Liver (tissue), 9 donors: Measurements from ENCODE around the gene SCD5. TPM values are rescaled to one million over a fixed set of nuclear protein-coding genes. Genes with fewer than 3 reads are reported as not detected.

Experiments used
- DNase-seq: peaks from one replicate; pipeline ENCODE4 v3.0.0-alpha.2; 2017; ENCODE audit warnings: low spot score
- H3K27ac ChIP-seq, 2 donors: one replicate each; pipeline ENCODE4 v1.7.0; 2013; ENCODE audit warnings: inconsistent platforms in 2 of 2, low read length in 2 of 2, control low read depth in 1 of 2, low read depth in 1 of 2, mild to moderate bottlenecking in 1 of 2
- H3K27me3 ChIP-seq, 4 donors: one replicate each; pipeline versions ENCODE4 v1.6.1 to v1.7.0; 2013; ENCODE audit warnings: low read length in 3 of 4, inconsistent platforms in 1 of 4, mild to moderate bottlenecking in 1 of 4, moderate library complexity in 1 of 4; ENCODE audit not compliant: control insufficient read depth in 4 of 4, insufficient read depth in 4 of 4
- H3K36me3 ChIP-seq, 4 donors: one replicate each; pipeline versions ENCODE4 v1.6.1 to v1.7.0; 2013; ENCODE audit warnings: low read length in 3 of 4, mild to moderate bottlenecking in 3 of 4, low read depth in 1 of 4, moderate library complexity in 1 of 4; ENCODE audit not compliant: control insufficient read depth in 4 of 4, insufficient read depth in 3 of 4
- H3K4me1 ChIP-seq, 4 donors: one replicate each; pipeline versions ENCODE4 v1.6.1 to v1.7.0; 2013; ENCODE audit warnings: low read length in 3 of 4, mild to moderate bottlenecking in 3 of 4, moderate library complexity in 1 of 4; ENCODE audit not compliant: control insufficient read depth in 4 of 4, insufficient read depth in 4 of 4
- H3K4me3 ChIP-seq, 3 donors: one replicate each; pipeline versions ENCODE4 v1.6.1 to v1.7.0; 2013; ENCODE audit warnings: low read length in 3 of 3, control low read depth in 1 of 3, low read depth in 1 of 3, mild to moderate bottlenecking in 1 of 3
- H3K9ac ChIP-seq, 2 donors: one replicate each; pipeline ENCODE4 v1.7.0; 2013; ENCODE audit warnings: low read length in 2 of 2, mild to moderate bottlenecking in 2 of 2, moderate library complexity in 2 of 2, control low read depth in 1 of 2, low read depth in 1 of 2
- H3K9me3 ChIP-seq, 4 donors: one replicate each; pipeline versions ENCODE4 v1.6.1 to v1.7.0; 2013; ENCODE audit warnings: low read length in 3 of 4; ENCODE audit not compliant: control insufficient read depth in 4 of 4
- EGR1 ChIP-seq, 2 donors: IDR thresholded peaks; 2 replicates each; pipeline ENCODE4 v1.6.1; 2016 to 2018; ENCODE audit warnings: antibody characterized with exemption in 2 of 2, low read depth in 2 of 2
- FOXA1 ChIP-seq: IDR thresholded peaks from 2 replicates; pipeline ENCODE4 v1.6.1; 2016; ENCODE audit warnings: antibody characterized with exemption
- FOXA2 ChIP-seq: IDR thresholded peaks from 2 replicates; pipeline ENCODE4 v1.6.1; 2016; ENCODE audit warnings: antibody characterized with exemption
- GABPA ChIP-seq, 2 donors: IDR thresholded peaks in 1 of 2; conservative IDR thresholded peaks in 1 of 2; 2 replicates each; pipeline ENCODE4 v1.6.1; 2016; ENCODE audit warnings: antibody characterized with exemption in 2 of 2, mild to moderate bottlenecking in 1 of 2, moderate library complexity in 1 of 2
- HNF4A ChIP-seq, 2 donors: conservative IDR thresholded peaks; 2 replicates each; pipeline ENCODE4 v1.6.1; 2016; ENCODE audit warnings: antibody characterized with exemption in 2 of 2, mild to moderate bottlenecking in 2 of 2
- JUND ChIP-seq, 2 donors: IDR thresholded peaks; 2 replicates each; pipeline ENCODE4 v1.6.1; 2016; ENCODE audit warnings: antibody characterized with exemption in 2 of 2
- MAX ChIP-seq: IDR thresholded peaks from 2 replicates; pipeline ENCODE4 v1.6.1; 2016; ENCODE audit warnings: antibody characterized with exemption
- NR2F2 ChIP-seq: IDR thresholded peaks from 2 replicates; pipeline ENCODE4 v1.6.1; 2016; ENCODE audit warnings: antibody characterized with exemption
- RAD21 ChIP-seq, 2 donors: IDR thresholded peaks; 2 replicates each; pipeline ENCODE4 v1.6.1; 2016; ENCODE audit warnings: antibody characterized with exemption in 2 of 2, mild to moderate bottlenecking in 2 of 2
- REST ChIP-seq: IDR thresholded peaks from 2 replicates; pipeline ENCODE4 v1.6.1; 2016; ENCODE audit warnings: antibody characterized with exemption, mild to moderate bottlenecking
- RXRA ChIP-seq, 2 donors: IDR thresholded peaks; 2 replicates each; pipeline ENCODE4 v1.6.1; 2017 to 2018; ENCODE audit warnings: antibody characterized with exemption in 2 of 2, mild to moderate bottlenecking in 1 of 2
- SP1 ChIP-seq: IDR thresholded peaks from 2 replicates; pipeline ENCODE4 v1.6.1; 2018; ENCODE audit warnings: antibody characterized with exemption, mild to moderate bottlenecking
- TAF1 ChIP-seq: conservative IDR thresholded peaks from 2 replicates; pipeline ENCODE4 v1.6.1; 2016; ENCODE audit warnings: antibody characterized with exemption, mild to moderate bottlenecking
- YY1 ChIP-seq: IDR thresholded peaks from 2 replicates; pipeline ENCODE4 v1.6.1; 2016; ENCODE audit warnings: antibody characterized with exemption, mild to moderate bottlenecking
- ZBTB33 ChIP-seq: IDR thresholded peaks from 2 replicates; pipeline ENCODE4 v1.6.1; 2016; ENCODE audit warnings: antibody characterized with exemption
- WGBS: extraction: QIAGEN DNeasy Blood & Tissue Kit; methylation state at CpG from one replicate; pipeline ENCODE4 v1.1.7; 2013; 5-methylcytosine and 5-hydroxymethylcytosine counted together
- polyA plus RNA-seq, 2 donors: library from polyadenylated mRNA; stranded (reverse) in 1 of 2; unstranded in 1 of 2; fragments of 200-250 nt in 1 of 2; fragments of >200 nt in 1 of 2; fragmentation: Nextera tagmentation in 1 of 2; extraction: Ambion mirVana in 1 of 2; gene quantifications; one replicate each; pipeline versions ENCODE4 v1.2.1 to v1.2.3, GENCODE V29; 2013 to 2015
- total RNA-seq, 2 donors: library from RNA; depleted of rRNA; stranded (reverse); fragments of >200 nt; gene quantifications; one replicate each; pipeline ENCODE4 v1.2.3, GENCODE V29; 2014
- TF ChIP-seq, protein P1 (sequence below): fragments of 150-350 bp; IDR thresholded peaks from 2 replicates; pipeline ENCODE4 v1.5.1; 2017; ENCODE audit warnings: improper control_type of control experiment, low read depth, low read length; ENCODE audit not compliant: missing input control
- TF ChIP-seq, protein P2 (sequence below): IDR thresholded peaks from 2 replicates; pipeline ENCODE4 v1.6.1; 2016; ENCODE audit warnings: antibody characterized with exemption
- donor health status: healthy.
- donor health status: healthy.
- donor health status: healthy.
- donor health status: healthy.
- donor health status: healthy.

Gene SCD5
- total and polyA plus RNA-seq, 4 donors: 0.14 to 1.9 (median 0.57) TPM

- WGBS: 73% methylated on average over 1 of the region's 1 CpG
- no peaks in the 10 kb centered on the region for H3K36me3 ChIP-seq
Observed at GRCh38 chr4:82681754-82682153, 116.8 kb downstream of the SCD5 start.

GRCh38 chr4:82680834-82681233 lies 117.8 kb downstream of the SCD5 start:
- H3K27ac ChIP-seq: no peak overlapping the region
- H3K4me1 ChIP-seq: no peaks in the 10 kb centered on the region
- no peak overlapping the region for H3K4me3 ChIP-seq
- no peaks in the 10 kb centered on the region for H3K27me3 ChIP-seq
- no peak for DNase-seq
- WGBS: 60% methylated on average over 9 of the region's 9 CpGs
- H3K9ac ChIP-seq: no peak overlapping the region
- peak; percentile 30 to 57 for TF ChIP-seq RXRA (IDR thresholded peaks at IDR 0.05)
- no peak for TF ChIP-seq HNF4A (conservative IDR thresholded peaks at IDR 0.05)
- no peaks in the 10 kb centered on the region for H3K36me3 ChIP-seq
- H3K9me3 ChIP-seq: no peaks in the 10 kb centered on the region

More at GRCh38 chr4:82681754-82682153, 116.8 kb downstream of the SCD5 start:
- Histone ChIP-seq H3K27ac (no peak overlapping the region), H3K9me3 (no peaks in the 10 kb centered on the region), H3K4me3 (no peak overlapping the region), H3K9ac (no peak overlapping the region), H3K4me1 (no peaks in the 10 kb centered on the region), H3K27me3 (no peaks in the 10 kb centered on the region)
- no peak for DNase-seq
- TF ChIP-seq SP1 (no peak), GABPA (IDR thresholded peaks at IDR 0.05 in 1 of 2, conservative IDR thresholded peaks at IDR 0.05 in 1 of 2) (no peak), FOXA2 (no peak)

DNA sequence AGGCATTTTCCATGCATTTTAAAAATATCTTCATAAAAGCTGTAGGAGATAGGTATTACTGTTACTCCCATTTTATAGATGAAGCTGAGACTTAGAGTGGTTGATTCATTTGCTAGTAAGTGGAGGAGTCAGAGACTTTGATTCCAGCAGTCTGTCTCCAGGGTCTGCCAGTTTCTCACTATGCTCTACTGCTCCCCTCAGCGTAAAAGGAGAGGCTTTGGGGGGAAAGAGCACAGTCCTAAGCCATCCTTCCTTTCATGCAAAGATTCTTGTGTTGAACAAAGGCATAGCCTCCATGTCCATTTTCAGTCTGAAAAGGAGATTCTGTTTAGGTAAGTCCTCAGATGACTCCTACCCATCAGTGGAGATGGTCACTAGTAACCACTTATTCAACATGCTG lies 119.1 kb downstream of the SCD5 start:
- no peaks in the 10 kb centered on the region for H3K4me1 ChIP-seq
- no peak for DNase-seq
- no peak overlapping the region for H3K27ac ChIP-seq
- H3K27me3 ChIP-seq: no peaks in the 10 kb centered on the region
- no peak for TF ChIP-seq TAF1
- TF ChIP-seq FOXA2: no peak
- no peak for TF ChIP-seq REST
- TF ChIP-seq, protein P1, sequence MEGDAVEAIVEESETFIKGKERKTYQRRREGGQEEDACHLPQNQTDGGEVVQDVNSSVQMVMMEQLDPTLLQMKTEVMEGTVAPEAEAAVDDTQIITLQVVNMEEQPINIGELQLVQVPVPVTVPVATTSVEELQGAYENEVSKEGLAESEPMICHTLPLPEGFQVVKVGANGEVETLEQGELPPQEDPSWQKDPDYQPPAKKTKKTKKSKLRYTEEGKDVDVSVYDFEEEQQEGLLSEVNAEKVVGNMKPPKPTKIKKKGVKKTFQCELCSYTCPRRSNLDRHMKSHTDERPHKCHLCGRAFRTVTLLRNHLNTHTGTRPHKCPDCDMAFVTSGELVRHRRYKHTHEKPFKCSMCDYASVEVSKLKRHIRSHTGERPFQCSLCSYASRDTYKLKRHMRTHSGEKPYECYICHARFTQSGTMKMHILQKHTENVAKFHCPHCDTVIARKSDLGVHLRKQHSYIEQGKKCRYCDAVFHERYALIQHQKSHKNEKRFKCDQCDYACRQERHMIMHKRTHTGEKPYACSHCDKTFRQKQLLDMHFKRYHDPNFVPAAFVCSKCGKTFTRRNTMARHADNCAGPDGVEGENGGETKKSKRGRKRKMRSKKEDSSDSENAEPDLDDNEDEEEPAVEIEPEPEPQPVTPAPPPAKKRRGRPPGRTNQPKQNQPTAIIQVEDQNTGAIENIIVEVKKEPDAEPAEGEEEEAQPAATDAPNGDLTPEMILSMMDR: no peak
- TF ChIP-seq ZBTB33: no peak
- no peak for TF ChIP-seq RXRA (IDR thresholded peaks at IDR 0.05)
- TF ChIP-seq RAD21 (IDR thresholded peaks at IDR 0.05): no peak
- TF ChIP-seq SP1: no peak
- TF ChIP-seq JUND (IDR thresholded peaks at IDR 0.05): no peak
- TF ChIP-seq FOXA1: no peak
- TF ChIP-seq GABPA (IDR thresholded peaks at IDR 0.05 in 1 of 2, conservative IDR thresholded peaks at IDR 0.05 in 1 of 2): no peak
- TF ChIP-seq YY1: no peak
- TF ChIP-seq, protein P2, sequence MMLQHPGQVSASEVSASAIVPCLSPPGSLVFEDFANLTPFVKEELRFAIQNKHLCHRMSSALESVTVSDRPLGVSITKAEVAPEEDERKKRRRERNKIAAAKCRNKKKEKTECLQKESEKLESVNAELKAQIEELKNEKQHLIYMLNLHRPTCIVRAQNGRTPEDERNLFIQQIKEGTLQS: no peak
- no peak for TF ChIP-seq HNF4A (conservative IDR thresholded peaks at IDR 0.05)
- no peak for TF ChIP-seq NR2F2
- no peak for TF ChIP-seq MAX
- TF ChIP-seq EGR1 (IDR thresholded peaks at IDR 0.05; ENCODE audit: low read depth in 2 of 2): no peak
- no peaks in the 10 kb centered on the region for H3K9me3 ChIP-seq
- H3K36me3 ChIP-seq: no peaks in the 10 kb centered on the region
- WGBS: 92% methylated on average over 1 of the region's 1 CpG
- H3K4me3 ChIP-seq: no peak overlapping the region
- no peak overlapping the region for H3K9ac ChIP-seq
